CD4-positive, alpha-beta T cell (primary cell): ENCODE measurements around the gene AADACL4. TPM values are rescaled to one million over a fixed set of nuclear protein-coding genes. Genes with fewer than 3 reads are reported as not detected.

Experiments used
- ATAC-seq: fragments of 200-7000 bp; cut with Tn5 transposase; one replicate; pipeline ENCODE4 v1.10.0; 2022; ENCODE audit warnings: mild to moderate bottlenecking; ENCODE audit not compliant: poor library complexity
- CTCF ChIA-PET: fragments of 350-600 bp; sonication (Branson Sonifier 250); formaldehyde crosslinking; loops from one replicate; lab custom pipeline; 2021; ENCODE audit warnings: antibody characterized with exemption, inconsistent platforms; lab: Charles Lee
- POLR2A ChIA-PET: fragments of 350-600 bp; sonication (Branson Sonifier 250); formaldehyde crosslinking; loops from one replicate; lab custom pipeline; 2021; ENCODE audit warnings: antibody characterized with exemption, inconsistent platforms; lab: Charles Lee
- DNase-seq, 14 experiments: peaks; one replicate each; pipeline ENCODE4 v3.0.0-alpha.2; 2013 to 2020; ENCODE audit warnings: mixed read lengths in 2 of 14
- H3K27ac ChIP-seq, 2 donors: one replicate each; pipeline versions ENCODE4 v1.5.1 to v1.7.0; 2013; ENCODE audit warnings: low read length in 2 of 2, low read depth in 1 of 2, mild to moderate bottlenecking in 1 of 2
- H3K27me3 ChIP-seq, 2 experiments: 1 replicate in 1 of 2; 2 replicates in 1 of 2; pipeline versions ENCODE4 v1.6.1 to v1.7.0; 2013; ENCODE audit warnings: low read length in 2 of 2, control low read depth in 1 of 2, mild to moderate bottlenecking in 1 of 2, moderate library complexity in 1 of 2; ENCODE audit not compliant: insufficient read depth in 2 of 2, control insufficient read depth in 1 of 2
- H3K36me3 ChIP-seq: one replicate; pipeline ENCODE4 v1.6.1; 2013; ENCODE audit warnings: low read length, control low read depth; ENCODE audit not compliant: insufficient read depth
- H3K4me1 ChIP-seq: one replicate; pipeline ENCODE4 v1.6.1; 2013; ENCODE audit warnings: low read length, control low read depth; ENCODE audit not compliant: insufficient read depth
- H3K4me3 ChIP-seq: one replicate; pipeline ENCODE4 v1.5.1; 2013; ENCODE audit warnings: mild to moderate bottlenecking, low read length, moderate library complexity
- H3K9me3 ChIP-seq, 2 experiments: 1 replicate in 1 of 2; 2 replicates in 1 of 2; pipeline versions ENCODE4 v1.6.1 to v1.7.0; 2013; ENCODE audit warnings: low read length in 2 of 2, mild to moderate bottlenecking in 2 of 2, control low read depth in 1 of 2, moderate library complexity in 1 of 2; ENCODE audit not compliant: control insufficient read depth in 1 of 2, insufficient read depth in 1 of 2
- H3K27ac Mint-ChIP-seq: one replicate; pipeline ENCODE4 v1.8.0; 2020; ENCODE audit warnings: mixed read lengths
- H3K27me3 Mint-ChIP-seq: one replicate; pipeline ENCODE4 v1.8.0; 2021; ENCODE audit warnings: mixed read lengths
- H3K36me3 Mint-ChIP-seq: one replicate; pipeline ENCODE4 v1.8.0; 2021; ENCODE audit warnings: low read depth, mixed read lengths
- H3K4me1 Mint-ChIP-seq: one replicate; pipeline ENCODE4 v1.8.0; 2021; ENCODE audit warnings: low read depth, mixed read lengths
- H3K4me3 Mint-ChIP-seq: one replicate; pipeline ENCODE4 v1.8.0; 2020; ENCODE audit warnings: mild to moderate bottlenecking, mixed read lengths
- H3K9me3 Mint-ChIP-seq: one replicate; pipeline ENCODE4 v1.8.0; 2020; ENCODE audit warnings: mixed read lengths
- intact Hi-C, 2 experiments: fragments of 100-400 bp; cut with DNase I in 1 of 2; cut with micrococcal nuclease in 1 of 2; formaldehyde crosslinking; loops; one replicate each; pipeline versions ENCODE4 v1.15.1 to v1.9.0; 2023 to 2025; cut with DNase I, micrococcal nuclease
- total RNA-seq, 174 experiments: library from RNA in 2 of 174; stranded (reverse) in 2 of 174; gene quantifications; one replicate each; pipeline ENCODE4 v1.2.3 and lab custom pipeline; 2021 to 2026
- TF ChIP-seq, protein P1 (sequence below): fragments of 200-600 bp; IDR thresholded peaks from one replicate; pipeline ENCODE4 v1.8.0; 2022; ENCODE audit warnings: antibody characterized with exemption, mild to moderate bottlenecking

AADACL4 gene
- total RNA-seq, 2 experiments from 2014 or later: not detected

GRCh38 chr1:12678820-12679219 is 34.9 kb downstream of the AADACL4 start:
- no peaks in the 10 kb centered on the region for H3K4me1 ChIP-seq
- Mint-ChIP-seq H3K36me3 (peaks cover 4% of the 10 kb centered on the region), H3K27ac (no peak overlapping the region), H3K4me1 (no peaks in the 10 kb centered on the region), H3K9me3 (peaks cover 5% of the 10 kb centered on the region), H3K4me3 (no peak overlapping the region), H3K27me3 (peaks cover 64% of the 10 kb centered on the region)
- ChIA-PET CTCF (no interaction called here), POLR2A (no interaction called here)
- H3K27ac ChIP-seq: no peak overlapping the region
- H3K27me3 ChIP-seq: peaks cover under 1 to 13% of the 10 kb centered on the region in 2 experiments
- no peak overlapping the region for H3K4me3 ChIP-seq
- DNase-seq (no peak), ATAC-seq (no peak)
- TF ChIP-seq, protein P1, sequence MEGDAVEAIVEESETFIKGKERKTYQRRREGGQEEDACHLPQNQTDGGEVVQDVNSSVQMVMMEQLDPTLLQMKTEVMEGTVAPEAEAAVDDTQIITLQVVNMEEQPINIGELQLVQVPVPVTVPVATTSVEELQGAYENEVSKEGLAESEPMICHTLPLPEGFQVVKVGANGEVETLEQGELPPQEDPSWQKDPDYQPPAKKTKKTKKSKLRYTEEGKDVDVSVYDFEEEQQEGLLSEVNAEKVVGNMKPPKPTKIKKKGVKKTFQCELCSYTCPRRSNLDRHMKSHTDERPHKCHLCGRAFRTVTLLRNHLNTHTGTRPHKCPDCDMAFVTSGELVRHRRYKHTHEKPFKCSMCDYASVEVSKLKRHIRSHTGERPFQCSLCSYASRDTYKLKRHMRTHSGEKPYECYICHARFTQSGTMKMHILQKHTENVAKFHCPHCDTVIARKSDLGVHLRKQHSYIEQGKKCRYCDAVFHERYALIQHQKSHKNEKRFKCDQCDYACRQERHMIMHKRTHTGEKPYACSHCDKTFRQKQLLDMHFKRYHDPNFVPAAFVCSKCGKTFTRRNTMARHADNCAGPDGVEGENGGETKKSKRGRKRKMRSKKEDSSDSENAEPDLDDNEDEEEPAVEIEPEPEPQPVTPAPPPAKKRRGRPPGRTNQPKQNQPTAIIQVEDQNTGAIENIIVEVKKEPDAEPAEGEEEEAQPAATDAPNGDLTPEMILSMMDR: no peak
- H3K9me3 ChIP-seq: peaks cover 4 to 5% of the 10 kb centered on the region in 2 experiments
- intact Hi-C loops: no loop called here
- no peaks in the 10 kb centered on the region for H3K36me3 ChIP-seq

- H3K27ac Mint-ChIP-seq: no peak overlapping the region
- CTCF ChIA-PET: no interaction called here
- H3K27me3 Mint-ChIP-seq: peaks cover 25% of the 10 kb centered on the region
- ATAC-seq: no peak
- POLR2A ChIA-PET: no interaction called here
- intact Hi-C loops: no loop called here
- no peaks in the 10 kb centered on the region for H3K36me3 ChIP-seq
- no peaks in the 10 kb centered on the region for H3K9me3 ChIP-seq
- H3K27ac ChIP-seq: no peak overlapping the region
- DNase-seq: no peak
- H3K4me1 ChIP-seq: no peaks in the 10 kb centered on the region
- no peaks in the 10 kb centered on the region for H3K9me3 Mint-ChIP-seq
- H3K4me3 Mint-ChIP-seq: no peak overlapping the region
- no peaks in the 10 kb centered on the region for H3K36me3 Mint-ChIP-seq
- no peak overlapping the region for H3K4me3 ChIP-seq
- H3K4me1 Mint-ChIP-seq: no peaks in the 10 kb centered on the region
- TF ChIP-seq, protein P1: no peak
- peaks cover 0 to 5% of the 10 kb centered on the region in 2 experiments for H3K27me3 ChIP-seq
These were observed 46.3 kb downstream of the AADACL4 start for GRCh38 chr1:12690156-12690555.

GRCh38 chr1:12692967-12693782 is 49.3 kb downstream of the AADACL4 start:
- Mint-ChIP-seq H3K27ac (no peak overlapping the region), H3K9me3 (no peaks in the 10 kb centered on the region), H3K27me3 (peaks cover 32% of the 10 kb centered on the region), H3K4me3 (no peak overlapping the region), H3K4me1 (no peaks in the 10 kb centered on the region), H3K36me3 (no peaks in the 10 kb centered on the region)
- intact Hi-C loops: no loop called here
- ATAC-seq (no peak), DNase-seq (no peak)
- Histone ChIP-seq H3K27ac (no peak overlapping the region), H3K4me3 (no peak overlapping the region), H3K9me3 (no peaks in the 10 kb centered on the region), H3K4me1 (no peaks in the 10 kb centered on the region), H3K36me3 (no peaks in the 10 kb centered on the region), H3K27me3 (peaks cover 0 to 2% of the 10 kb centered on the region in 2 experiments)
- TF ChIP-seq, protein P1: no peak
- ChIA-PET POLR2A (no interaction called here), CTCF (no interaction called here)
